ENCODE measurements around the gene ATP1B4. TPM values are rescaled to one million over a fixed set of nuclear protein-coding genes. Genes with fewer than 3 reads are reported as not detected.
A peak's percentile ranks its signal among the peaks of the same experiment; 100 is the strongest.

The ATP1B4 gene
- total RNA-seq, 2 donors from 2014 or later: 0.90 to 1.4 TPM

- Histone ChIP-seq H3K4me1 (peaks cover 0 to 7% of the 10 kb centered on the region in 2 donors), H3K27ac (peak overlapping the region; percentile 14 to 61), H3K9me3 (no peaks in the 10 kb centered on the region), H3K4me3 (no peak overlapping the region), H3K27me3 (no peaks in the 10 kb centered on the region), H3K36me3 (no peaks in the 10 kb centered on the region)
- TF ChIP-seq CTCF (IDR thresholded peaks at IDR 0.05): no peak
- no peak for DNase-seq (ENCODE audit: low spot score)
These were observed 4.1 kb downstream of the ATP1B4 start for GRCh38 chrX:120365968-120366367.

- TF ChIP-seq CTCF (IDR thresholded peaks at IDR 0.05): no peak
These were observed 4.9 kb downstream of the ATP1B4 start for GRCh38 chrX:120366794-120367193.

GRCh38 chrX:120367402-120368109 is 5.7 kb downstream of the ATP1B4 start:
- Histone ChIP-seq H3K4me3 (no peak overlapping the region), H3K27ac (no peak overlapping the region), H3K4me1 (peaks cover 0 to 7% of the 10 kb centered on the region in 2 donors), H3K9me3 (no peaks in the 10 kb centered on the region), H3K27me3 (no peaks in the 10 kb centered on the region), H3K36me3 (no peaks in the 10 kb centered on the region)
- DNase-seq (ENCODE audit: low spot score): no peak
- no peak for TF ChIP-seq CTCF (IDR thresholded peaks at IDR 0.05)

More at GRCh38 chrX:120366794-120367193, 4.9 kb downstream of the ATP1B4 start:
- H3K4me3 ChIP-seq: no peak overlapping the region
- H3K27ac ChIP-seq: no peak overlapping the region
- no peak for DNase-seq (ENCODE audit: low spot score)
- no peaks in the 10 kb centered on the region for H3K36me3 ChIP-seq
- H3K27me3 ChIP-seq: no peaks in the 10 kb centered on the region
- peaks cover 0 to 7% of the 10 kb centered on the region in 2 donors for H3K4me1 ChIP-seq
- H3K9me3 ChIP-seq: no peaks in the 10 kb centered on the region

GRCh38 chrX:120372667-120373370 is 10.9 kb downstream of the ATP1B4 start:
- Histone ChIP-seq H3K27me3 (no peaks in the 10 kb centered on the region), H3K4me3 (no peak overlapping the region), H3K36me3 (no peaks in the 10 kb centered on the region), H3K9me3 (no peaks in the 10 kb centered on the region), H3K4me1 (no peaks in the 10 kb centered on the region), H3K27ac (peak overlapping the region in 1 of 2 donors; percentile 56)
- no peak for DNase-seq (ENCODE audit: low spot score)
- TF ChIP-seq CTCF (IDR thresholded peaks at IDR 0.05): no peak

GRCh38 chrX:120377179-120377578 is 15.3 kb downstream of the ATP1B4 start:
- Histone ChIP-seq H3K4me3 (no peak overlapping the region), H3K27ac (no peak overlapping the region), H3K4me1 (no peaks in the 10 kb centered on the region), H3K9me3 (no peaks in the 10 kb centered on the region), H3K36me3 (no peaks in the 10 kb centered on the region), H3K27me3 (no peaks in the 10 kb centered on the region)
- no peak for DNase-seq (ENCODE audit: low spot score)
- no peak for TF ChIP-seq CTCF (IDR thresholded peaks at IDR 0.05)
